Left ventricle myocardium inferior (tissue), 1 donor: ENCODE data around the gene LAPTM4A. TPM values are rescaled to one million over a fixed set of nuclear protein-coding genes. Genes with fewer than 3 reads are reported as not detected.

Experiments used
- DNase-seq: peaks from one replicate; pipeline ENCODE4 v3.0.0-alpha.2; 2020
- H3K27ac ChIP-seq: fragments of 200-600 bp; replicated peaks from 2 replicates; pipeline ENCODE4 v1.8.0; 2021
- H3K27me3 ChIP-seq: fragments of 200-600 bp; 2 replicates; pipeline ENCODE4 v1.8.0; 2021; ENCODE audit warnings: low read depth
- H3K36me3 ChIP-seq: fragments of 200-600 bp; 2 replicates; pipeline ENCODE4 v1.8.0; 2021
- H3K4me1 ChIP-seq: fragments of 200-600 bp; 2 replicates; pipeline ENCODE4 v1.8.0; 2021
- H3K4me3 ChIP-seq: fragments of 200-600 bp; 2 replicates; pipeline ENCODE4 v1.8.0; 2021; ENCODE audit warnings: mild to moderate bottlenecking, moderate library complexity
- H3K9me3 ChIP-seq: fragments of 200-600 bp; replicated peaks from 2 replicates; pipeline ENCODE4 v1.8.0; 2021
- CTCF ChIP-seq: fragments of 200-600 bp; IDR thresholded peaks from 2 replicates; pipeline ENCODE4 v1.8.0; 2021; ENCODE audit warnings: antibody characterized with exemption, mild to moderate bottlenecking, borderline replicate concordance
- intact Hi-C: fragments of 100-400 bp; cut with micrococcal nuclease; formaldehyde crosslinking; loops from one replicate; pipeline ENCODE4 v1.11.0; 2022
- total RNA-seq: library from RNA; stranded (reverse); fragmentation: NEBNext Ultra II Directional; extraction: Animal tissue kit (Norgen Biotek cat#: 25700); gene quantifications from one replicate; pipeline ENCODE4 v1.2.1, GENCODE V29; 2021
- donor health status: DM: no; HTN: yes; CAD: no; lungs with severe emphysema.

The LAPTM4A gene
- total RNA-seq, 1 donor from 2014 or later: 201 TPM

GRCh38 chr2:20094955-20095354 lies 43.5 kb upstream of the LAPTM4A start:
- peaks cover 28% of the 10 kb centered on the region for H3K4me1 ChIP-seq
- TF ChIP-seq CTCF: no peak

GRCh38 chr2:20094142-20094755 lies 42.8 kb upstream of the LAPTM4A start:
- H3K9me3 ChIP-seq: no peaks in the 10 kb centered on the region

More at GRCh38 chr2:20094955-20095354, 43.5 kb upstream of the LAPTM4A start:
- Histone ChIP-seq H3K4me3 (no peak overlapping the region), H3K27me3 (no peaks in the 10 kb centered on the region), H3K9me3 (no peaks in the 10 kb centered on the region), H3K27ac (no peak overlapping the region), H3K36me3 (no peaks in the 10 kb centered on the region)
- intact Hi-C loops: no loop called here
- DNase-seq: no peak

GRCh38 chr2:20093263-20094141 lies 42.1 kb upstream of the LAPTM4A start:
- intact Hi-C loops: no loop called here
- DNase-seq: peak; percentile 61
- H3K27me3 ChIP-seq: no peaks in the 10 kb centered on the region
- peak; percentile 67 for TF ChIP-seq CTCF
- no peak overlapping the region for H3K4me3 ChIP-seq
- peaks cover 28% of the 10 kb centered on the region for H3K4me1 ChIP-seq
- H3K27ac ChIP-seq: no peak overlapping the region
- no peaks in the 10 kb centered on the region for H3K36me3 ChIP-seq
- H3K9me3 ChIP-seq: no peaks in the 10 kb centered on the region

More at GRCh38 chr2:20094142-20094755, 42.8 kb upstream of the LAPTM4A start:
- H3K27ac ChIP-seq: no peak overlapping the region
- H3K27me3 ChIP-seq: no peaks in the 10 kb centered on the region
- no peak for TF ChIP-seq CTCF
- H3K36me3 ChIP-seq: no peaks in the 10 kb centered on the region
- intact Hi-C loops: no loop called here
- H3K4me3 ChIP-seq: no peak overlapping the region
- peaks cover 28% of the 10 kb centered on the region for H3K4me1 ChIP-seq
- no peak for DNase-seq

- no peak for DNase-seq
- no peak for TF ChIP-seq CTCF
- Histone ChIP-seq H3K4me3 (no peak overlapping the region), H3K36me3 (no peaks in the 10 kb centered on the region), H3K27me3 (no peaks in the 10 kb centered on the region), H3K9me3 (no peaks in the 10 kb centered on the region), H3K27ac (no peak overlapping the region), H3K4me1 (peaks cover 28% of the 10 kb centered on the region)
- intact Hi-C loops: no loop called here
Observed at GRCh38 chr2:20092901-20093235, 41.4 kb upstream of the LAPTM4A start.

- Histone ChIP-seq H3K4me1 (peaks cover 28% of the 10 kb centered on the region), H3K27ac (peak overlapping the region; percentile 67), H3K9me3 (no peaks in the 10 kb centered on the region), H3K36me3 (no peaks in the 10 kb centered on the region), H3K27me3 (no peaks in the 10 kb centered on the region), H3K4me3 (no peak overlapping the region)
- TF ChIP-seq CTCF: no peak
- intact Hi-C loops: no loop called here
- no peak for DNase-seq
Observed at GRCh38 chr2:20092226-20092900, 40.9 kb upstream of the LAPTM4A start.
